SU-DHL-6 (cell line): ENCODE measurements around the gene ALDOC.

Source experiments
- CTCF ChIP-seq: fragments of 200-600 bp; sonication (generic); IDR thresholded peaks from one replicate; pipeline ENCODE4 v1.5.1; 2017; ENCODE audit warnings: antibody characterized with exemption, mild to moderate bottlenecking, low read length, moderate library complexity; ENCODE audit not compliant: insufficient read depth, poor library complexity, severe bottlenecking
- EZH2phosphoT487 ChIP-seq: fragments of 200-600 bp; sonication (generic), shearing (Covaris generic); conservative IDR thresholded peaks from 2 replicates; pipeline ENCODE4 v1.6.1; 2018; ENCODE audit warnings: mild to moderate bottlenecking, antibody characterized with exemption, low read length, moderate library complexity, mixed read lengths

GRCh38 chr17:28527859-28528258 is 48.8 kb downstream of the ALDOC start:
- TF ChIP-seq CTCF: no peak
- TF ChIP-seq EZH2phosphoT487: no peak
